ENCODE results near the gene TCFL5.
"Not testable (repeated sequence)": the region's sequence is repeated elsewhere in the genome, so short reads cannot be mapped to it uniquely, and the experiment has no call there.

The TCFL5 gene

GRCh38 chr20:62876501-62876901, 14.9 kb upstream of the TCFL5 start:
- H3K4me1 ChIP-seq (ENCODE audit: insufficient read depth, low read length) = peaks cover 13% of the 10 kb centered on the region
- no peaks in the 10 kb centered on the region for H3K9me3 ChIP-seq (ENCODE audit: insufficient read depth, low read depth, low read length)
- no peak overlapping the region for H3K4me3 ChIP-seq (ENCODE audit: low read length)
- H3K27ac ChIP-seq (ENCODE audit: low read length) = no peak overlapping the region
- H3K36me3 ChIP-seq (ENCODE audit: insufficient read depth, low read depth, low read length) = no peaks in the 10 kb centered on the region; the same call in 1 of the 2 replicates
- no peak overlapping the region for H3K9ac ChIP-seq (ENCODE audit: low read depth, low read length)
- H3K27me3 ChIP-seq (ENCODE audit: insufficient read depth, low read length) = no peaks in the 10 kb centered on the region; the same call in 1 of the 2 replicates

- Histone ChIP-seq H3K9me3 (ENCODE audit: insufficient read depth, low read depth, low read length) (no peaks in the 10 kb centered on the region), H3K4me1 (ENCODE audit: insufficient read depth, low read length) (peaks cover 13% of the 10 kb centered on the region), H3K9ac (ENCODE audit: low read depth, low read length) (peak overlapping the region; percentile 52; the same call in 1 of the 2 replicates), H3K27me3 (ENCODE audit: insufficient read depth, low read length) (no peaks in the 10 kb centered on the region; the same call in 1 of the 2 replicates), H3K36me3 (ENCODE audit: insufficient read depth, low read depth, low read length) (no peaks in the 10 kb centered on the region), H3K4me3 (ENCODE audit: low read length) (no peak overlapping the region), H3K27ac (ENCODE audit: low read length) (no peak overlapping the region)
Observed at GRCh38 chr20:62875419-62876361, 14.1 kb upstream of the TCFL5 start.

GRCh38 chr20:62874964-62875344, 13.3 kb upstream of the TCFL5 start:
- Histone ChIP-seq H3K27me3 (ENCODE audit: insufficient read depth, low read length) (no peaks in the 10 kb centered on the region; the same call in 1 of the 2 replicates), H3K27ac (ENCODE audit: low read length) (no peak overlapping the region), H3K4me1 (ENCODE audit: insufficient read depth, low read length) (peaks cover 13% of the 10 kb centered on the region), H3K9me3 (ENCODE audit: insufficient read depth, low read depth, low read length) (no peaks in the 10 kb centered on the region), H3K9ac (ENCODE audit: low read depth, low read length) (no peak overlapping the region), H3K36me3 (ENCODE audit: insufficient read depth, low read depth, low read length) (no peaks in the 10 kb centered on the region), H3K4me3 (ENCODE audit: low read length) (no peak overlapping the region)

GRCh38 chr20:62873681-62874031, 12.0 kb upstream of the TCFL5 start:
- not testable (repeated sequence) for H3K4me3 ChIP-seq (ENCODE audit: low read length); H3K36me3 ChIP-seq (ENCODE audit: insufficient read depth, low read depth, low read length); H3K27ac ChIP-seq (ENCODE audit: low read length); H3K9me3 ChIP-seq (ENCODE audit: insufficient read depth, low read depth, low read length); H3K4me1 ChIP-seq (ENCODE audit: insufficient read depth, low read length); H3K27me3 ChIP-seq (ENCODE audit: insufficient read depth, low read length); H3K9ac ChIP-seq (ENCODE audit: low read depth, low read length)

- H3K9me3 ChIP-seq (ENCODE audit: insufficient read depth, low read depth, low read length) = no peaks in the 10 kb centered on the region
- no peaks in the 10 kb centered on the region for H3K27me3 ChIP-seq (ENCODE audit: insufficient read depth, low read length)
- H3K36me3 ChIP-seq (ENCODE audit: insufficient read depth, low read depth, low read length) = no peaks in the 10 kb centered on the region
- H3K27ac ChIP-seq (ENCODE audit: low read length) = no peak overlapping the region
- H3K4me3 ChIP-seq (ENCODE audit: low read length) = no peak overlapping the region
- no peak overlapping the region for H3K9ac ChIP-seq (ENCODE audit: low read depth, low read length)
- peaks cover 7% of the 10 kb centered on the region for H3K4me1 ChIP-seq (ENCODE audit: insufficient read depth, low read length)
Observed at GRCh38 chr20:62873280-62873679, 11.7 kb upstream of the TCFL5 start.

GRCh38 chr20:62872862-62873261, 11.2 kb upstream of the TCFL5 start:
- no peaks in the 10 kb centered on the region for H3K9me3 ChIP-seq (ENCODE audit: insufficient read depth, low read depth, low read length)
- no peaks in the 10 kb centered on the region for H3K27me3 ChIP-seq (ENCODE audit: insufficient read depth, low read length)
- H3K9ac ChIP-seq (ENCODE audit: low read depth, low read length) = no peak overlapping the region
- H3K4me3 ChIP-seq (ENCODE audit: low read length) = no peak overlapping the region
- no peak overlapping the region for H3K27ac ChIP-seq (ENCODE audit: low read length)
- no peaks in the 10 kb centered on the region for H3K36me3 ChIP-seq (ENCODE audit: insufficient read depth, low read depth, low read length)
- H3K4me1 ChIP-seq (ENCODE audit: insufficient read depth, low read length) = peaks cover 5% of the 10 kb centered on the region

GRCh38 chr20:62872184-62872847, 10.7 kb upstream of the TCFL5 start:
- no peak overlapping the region for H3K9ac ChIP-seq (ENCODE audit: low read depth, low read length)
- no peaks in the 10 kb centered on the region for H3K9me3 ChIP-seq (ENCODE audit: insufficient read depth, low read depth, low read length)
- no peak overlapping the region for H3K4me3 ChIP-seq (ENCODE audit: low read length)
- H3K4me1 ChIP-seq (ENCODE audit: insufficient read depth, low read length) = peaks cover 5% of the 10 kb centered on the region
- no peaks in the 10 kb centered on the region for H3K27me3 ChIP-seq (ENCODE audit: insufficient read depth, low read length)
- H3K27ac ChIP-seq (ENCODE audit: low read length) = no peak overlapping the region
- no peaks in the 10 kb centered on the region for H3K36me3 ChIP-seq (ENCODE audit: insufficient read depth, low read depth, low read length)

GRCh38 chr20:62864207-62864606, 2.6 kb upstream of the TCFL5 start:
- no peak overlapping the region for H3K4me3 ChIP-seq (ENCODE audit: low read length)
- H3K27me3 ChIP-seq (ENCODE audit: insufficient read depth, low read length) = peaks cover 10% of the 10 kb centered on the region; the same call in 1 of the 2 replicates
- no peaks in the 10 kb centered on the region for H3K36me3 ChIP-seq (ENCODE audit: insufficient read depth, low read depth, low read length)
- no peak overlapping the region for H3K9ac ChIP-seq (ENCODE audit: low read depth, low read length)
- H3K9me3 ChIP-seq (ENCODE audit: insufficient read depth, low read depth, low read length) = no peaks in the 10 kb centered on the region
- no peak overlapping the region for H3K27ac ChIP-seq (ENCODE audit: low read length)
- peaks cover 9% of the 10 kb centered on the region; the same call in 1 of the 2 replicates for H3K4me1 ChIP-seq (ENCODE audit: insufficient read depth, low read length)

GRCh38 chr20:62860924-62861691, 514 bp downstream of the TCFL5 start:
- Histone ChIP-seq H3K9ac (ENCODE audit: low read depth, low read length) (no peak overlapping the region), H3K27ac (ENCODE audit: low read length) (no peak overlapping the region), H3K36me3 (ENCODE audit: insufficient read depth, low read depth, low read length) (peaks cover 11% of the 10 kb centered on the region)

GRCh38 chr20:62860391-62860923, 1.2 kb downstream of the TCFL5 start:
- peak overlapping the region; percentile 39; the same call in 1 of the 2 replicates for H3K9ac ChIP-seq (ENCODE audit: low read depth, low read length)
- H3K27me3 ChIP-seq (ENCODE audit: insufficient read depth, low read length) = peaks cover 10% of the 10 kb centered on the region; the same call in 1 of the 2 replicates
- H3K36me3 ChIP-seq (ENCODE audit: insufficient read depth, low read depth, low read length) = peaks cover 14% of the 10 kb centered on the region
- peaks cover 9% of the 10 kb centered on the region; the same call in 1 of the 2 replicates for H3K4me1 ChIP-seq (ENCODE audit: insufficient read depth, low read length)
- H3K27ac ChIP-seq (ENCODE audit: low read length) = no peak overlapping the region
- no peaks in the 10 kb centered on the region for H3K9me3 ChIP-seq (ENCODE audit: insufficient read depth, low read depth, low read length)
- H3K4me3 ChIP-seq (ENCODE audit: low read length) = peak overlapping the region; percentile 65

More at GRCh38 chr20:62860924-62861691, 514 bp downstream of the TCFL5 start:
- Histone ChIP-seq H3K9me3 (ENCODE audit: insufficient read depth, low read depth, low read length) (no peaks in the 10 kb centered on the region), H3K4me3 (ENCODE audit: low read length) (peak overlapping the region; percentile 65; the same call in 1 of the 2 replicates), H3K4me1 (ENCODE audit: insufficient read depth, low read length) (peaks cover 9% of the 10 kb centered on the region; the same call in 1 of the 2 replicates), H3K27me3 (ENCODE audit: insufficient read depth, low read length) (peaks cover 10% of the 10 kb centered on the region; the same call in 1 of the 2 replicates)

GRCh38 chr20:62859721-62860120, 1.9 kb downstream of the TCFL5 start:
- Histone ChIP-seq H3K9me3 (ENCODE audit: insufficient read depth, low read depth, low read length) (no peaks in the 10 kb centered on the region), H3K36me3 (ENCODE audit: insufficient read depth, low read depth, low read length) (peaks cover 22% of the 10 kb centered on the region), H3K27me3 (ENCODE audit: insufficient read depth, low read length) (peaks cover 10% of the 10 kb centered on the region; the same call in 1 of the 2 replicates), H3K4me3 (ENCODE audit: low read length) (peak overlapping the region; percentile 65; the same call in 1 of the 2 replicates), H3K4me1 (ENCODE audit: insufficient read depth, low read length) (peaks cover 9% of the 10 kb centered on the region; the same call in 1 of the 2 replicates), H3K27ac (ENCODE audit: low read length) (no peak overlapping the region), H3K9ac (ENCODE audit: low read depth, low read length) (no peak overlapping the region)

All from iPS-20b (cell line).